ENCODE data around the gene TRAPPC2. TPM values are rescaled to one million over a fixed set of nuclear protein-coding genes. Genes with fewer than 3 reads are reported as not detected.
A peak's percentile ranks its signal among the peaks of the same experiment; 100 is the strongest.

Gene TRAPPC2
- total and polyA plus RNA-seq, 2 of the 4 experiments (the other 2 are of a cell fraction) = 11.3 to 13.8 TPM

- Histone ChIP-seq H3K4ac (ENCODE audit: low read depth, low read length) (no peak overlapping the region), H2AK9ac (replicated peaks; ENCODE audit: low read depth, low read length, poor library complexity) (no peak overlapping the region), H3K27me3 (ENCODE audit: control insufficient read depth, insufficient read depth, low read length) (peaks cover 20% of the 10 kb centered on the region), H4K91ac (ENCODE audit: insufficient read depth, low read depth, low read length) (peak overlapping the region; percentile 14; the same call in 1 of the 2 replicates), H3K9me3 (ENCODE audit: control insufficient read depth, insufficient read depth, low read length) (no peaks in the 10 kb centered on the region), H3K9me1 (ENCODE audit: insufficient read depth, low read length) (no peaks in the 10 kb centered on the region), H3K4me2 (ENCODE audit: low read depth, low read length) (peak overlapping the region; percentile 3; the same call in 1 of the 2 replicates), H3K23ac (ENCODE audit: low read depth, low read length) (no peak overlapping the region), H3K79me1 (ENCODE audit: low read depth in 1 of 2, low read length in 2 of 2) (no peaks in the 10 kb centered on the region), H4K5ac (ENCODE audit: low read depth, low read length) (no peak overlapping the region), H4K20me1 (ENCODE audit: insufficient read depth, low read length) (no peaks in the 10 kb centered on the region), H2BK20ac (ENCODE audit: low read depth, low read length) (no peak overlapping the region), H3K27ac (ENCODE audit: insufficient read depth, low read length) (peak overlapping the region; percentile 30; the same call in 1 of the 2 replicates), H3K14ac (replicated peaks; ENCODE audit: low read depth, low read length) (no peak overlapping the region), H4K8ac (ENCODE audit: low read depth in 2 of 2, low read length in 2 of 2) (no peak overlapping the region), H3K9ac (ENCODE audit: low read depth, low read length) (no peak overlapping the region), H3K36me3 (ENCODE audit: control insufficient read depth, insufficient read depth, low read length) (no peaks in the 10 kb centered on the region), H2BK15ac (ENCODE audit: low read depth, low read length) (no peak overlapping the region), H3K56ac (ENCODE audit: extremely low read depth, insufficient read depth, low read length) (no peak overlapping the region), H3K4me3 (ENCODE audit: insufficient read depth, low read depth, low read length) (no peak overlapping the region), H2BK120ac (ENCODE audit: low read depth, low read length) (0 out of 2 replicates have a peak overlapping the region, but pooled peaks have one; percentile 14), H3K4me1 (ENCODE audit: control insufficient read depth, insufficient read depth, low read length) (peaks cover 2% of the 10 kb centered on the region; the same call in 1 of the 2 replicates), H2AFZ (replicated peaks; ENCODE audit: low read length, poor library complexity) (no peak overlapping the region), H2BK5ac (ENCODE audit: low read depth, low read length, poor library complexity, severe bottlenecking) (peak overlapping the region; percentile 31), H3K18ac (ENCODE audit: low read depth, low read length) (peak overlapping the region; percentile 7; the same call in 1 of the 2 replicates), H2AK5ac (ENCODE audit: low read depth, low read length) (no peak overlapping the region)
- in situ Hi-C loops (cut with MboI; ENCODE audit: low sequenced_read_pairs) (no loop called here), dilution Hi-C loops (cut with HindIII; ENCODE audit: low sequenced_read_pairs, unreplicated experiment) (no loop called here), intact Hi-C loops (cut with micrococcal nuclease) (no loop called here)
- peak; percentile 89 for TF ChIP-seq BHLHE40 (IDR thresholded peaks at IDR 0.05; ENCODE audit: low read depth, low read length)
- TF ChIP-seq NFE2L2 (IDR thresholded peaks at IDR 0.05; ENCODE audit: low read depth, low read length) = 0 out of 2 replicates have a peak, but pooled peaks have one; percentile 12
- TF ChIP-seq RCOR1 (IDR thresholded peaks at IDR 0.05; ENCODE audit: insufficient replicate concordance, low read length) = peak; percentile 10
- TF ChIP-seq RFX5 (IDR thresholded peaks at IDR 0.05; ENCODE audit: low read depth, low read length) = no peak
- no peak for TF ChIP-seq SMC3 (IDR thresholded peaks at IDR 0.05; ENCODE audit: low read depth, low read length)
- peak; percentile 62; the same call in 1 of the 2 replicates for TF ChIP-seq FOS (IDR thresholded peaks at IDR 0.05; ENCODE audit: low read depth, low read length)
- CTCF ChIA-PET = interaction anchor here (0.6 kb wide), 2 partner anchors 27 to 252 kb away, joined by 3 read pairs; no protein-coding TSS in a partner anchor
- POLR2A ChIA-PET (ENCODE audit: unreplicated experiment) = no interaction called here
- ATAC-seq (ENCODE audit: low read depth) = peak; percentile 76
- no TSS peak for BruUV-seq (replicated peaks)
- peak; percentile 99 for DNase-seq
- WGBS, 2 experiments (ENCODE audit: extremely low coverage in 2 of 2, insufficient read length in 1 of 2) = no CpG with 5 or more reads among the region's 9 CpGs
These were observed 65.1 kb downstream of the TRAPPC2 start for GRCh38 chrX:13669246-13669737.
